Activated CD4-positive, alpha-beta T cell treated with anti-CD3 and anti-CD28 coated beads, Interleukin-2, amount 10 ng/mL, durations not matched to agents 7 days and 5 days (primary cell): ENCODE data around the gene PHETA1. TPM values are rescaled to one million over a fixed set of nuclear protein-coding genes. Genes with fewer than 3 reads are reported as not detected.
"Not testable (repeated sequence)": the region's sequence is repeated elsewhere in the genome, so short reads cannot be mapped to it uniquely, and the experiment has no call there.

Experiments
- CTCF ChIA-PET: fragments of 350-600 bp; sonication (Branson Sonifier 250); formaldehyde crosslinking; loops from one replicate; lab custom pipeline; 2021; ENCODE audit warnings: antibody characterized with exemption; lab: Charles Lee
- POLR2A ChIA-PET: fragments of 350-600 bp; sonication (Branson Sonifier 250); formaldehyde crosslinking; loops from one replicate; lab custom pipeline; 2021; ENCODE audit warnings: antibody characterized with exemption; lab: Charles Lee
- DNase-seq: peaks from one replicate; pipeline ENCODE4 v3.0.0-alpha.2; 2020
- H3K27ac Mint-ChIP-seq: one replicate; pipeline ENCODE4 v1.8.0; 2021; ENCODE audit warnings: mild to moderate bottlenecking, moderate library complexity, mixed read lengths
- H3K27me3 Mint-ChIP-seq: one replicate; pipeline ENCODE4 v1.8.0; 2021; ENCODE audit warnings: mixed read lengths
- H3K36me3 Mint-ChIP-seq: one replicate; pipeline ENCODE4 v1.8.0; 2021; ENCODE audit warnings: low read depth, mixed read lengths
- H3K4me1 Mint-ChIP-seq: one replicate; pipeline ENCODE4 v1.8.0; 2021; ENCODE audit warnings: mixed read lengths
- H3K4me3 Mint-ChIP-seq: one replicate; pipeline ENCODE4 v1.8.0; 2021; ENCODE audit warnings: mild to moderate bottlenecking, moderate library complexity, mixed read lengths
- H3K9me3 Mint-ChIP-seq: one replicate; pipeline ENCODE4 v1.8.0; 2021; ENCODE audit warnings: mixed read lengths
- total RNA-seq, 2 experiments: library from RNA; stranded (reverse); gene quantifications; one replicate each; pipeline ENCODE4 v1.2.3, GENCODE V29; 2021

PHETA1 gene
- total RNA-seq, 2 experiments from 2014 or later, result 0.69 to 0.97 TPM

DNA sequence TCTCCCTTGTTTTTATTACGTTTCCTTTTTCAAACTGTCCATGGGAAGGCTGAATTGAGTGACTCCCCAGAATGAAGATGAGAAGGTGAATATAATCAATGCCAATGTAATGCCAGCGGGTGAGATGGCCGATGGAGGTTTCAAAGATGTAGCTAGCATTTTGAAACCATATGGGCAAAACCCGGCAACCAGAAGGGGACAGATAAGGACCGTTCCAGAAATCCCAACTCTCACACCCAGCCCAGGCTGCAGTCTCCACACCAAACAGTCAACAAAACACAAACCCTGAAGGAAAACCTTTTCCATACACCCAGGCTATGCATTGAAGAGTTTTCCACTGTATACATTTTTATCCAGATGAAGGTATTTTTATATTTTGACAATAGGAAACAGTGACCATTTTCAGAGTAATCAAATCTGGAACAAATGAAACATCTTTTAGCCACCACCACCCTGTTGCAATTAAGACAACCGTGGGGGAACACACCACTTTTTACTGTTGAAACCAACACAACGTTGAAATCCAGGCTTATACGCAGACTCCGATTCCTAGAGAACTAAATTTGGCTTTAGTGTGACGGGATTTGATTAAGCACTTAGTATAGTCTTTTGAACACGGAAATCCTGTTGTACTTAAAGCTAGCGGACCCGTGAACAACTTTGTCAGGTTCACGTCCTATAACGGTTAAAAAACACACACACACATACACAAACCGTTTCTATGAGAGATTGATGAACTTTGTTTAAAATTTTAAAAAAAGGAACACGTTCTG, 19.0 kb downstream of the PHETA1 start:
- CTCF ChIA-PET, result interaction anchor here (0.6 kb wide), 1 partner anchor 706 kb away, joined by 3 read pairs; no protein-coding TSS in a partner anchor
- Mint-ChIP-seq H3K4me1 (no peaks in the 10 kb centered on the region), H3K27me3 (no peaks in the 10 kb centered on the region), H3K27ac (no peak overlapping the region), H3K4me3 (no peak overlapping the region), H3K9me3 (peaks cover 10% of the 10 kb centered on the region), H3K36me3 (no peaks in the 10 kb centered on the region)
- POLR2A ChIA-PET, result no interaction called here
- DNase-seq, result no peak

DNA sequence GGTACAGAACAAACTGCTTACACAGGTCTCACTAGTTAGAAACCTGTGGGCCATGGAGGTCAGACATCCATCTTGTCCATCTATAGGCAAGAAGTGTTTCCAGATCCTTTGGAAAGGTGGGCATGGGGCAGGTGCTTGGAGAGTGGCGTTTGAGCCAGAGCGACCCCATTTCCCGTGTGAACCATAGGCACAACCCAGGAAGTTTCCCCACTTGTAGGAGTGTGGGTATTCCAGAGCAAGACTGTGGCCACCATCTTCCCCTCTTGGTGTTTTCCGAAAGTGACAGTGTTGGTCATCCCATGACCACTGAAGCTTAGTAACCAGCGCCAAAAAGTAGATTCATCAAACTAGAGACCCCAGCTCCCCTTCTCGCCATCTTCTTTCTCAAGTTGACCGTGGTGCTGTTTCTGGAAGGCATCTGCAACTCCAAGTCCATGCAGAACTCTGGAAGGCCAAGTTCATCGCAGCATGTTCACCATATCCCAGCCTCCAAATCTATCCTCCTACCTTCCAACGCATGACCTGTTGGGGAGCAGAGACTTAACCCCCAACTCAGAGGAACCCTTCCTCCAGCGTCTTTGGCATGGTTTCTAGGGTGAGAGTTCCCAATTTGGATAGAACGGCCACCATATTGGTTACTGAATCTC, 19.7 kb downstream of the PHETA1 start:
- H3K27ac Mint-ChIP-seq, result no peak overlapping the region
- H3K36me3 Mint-ChIP-seq, result no peaks in the 10 kb centered on the region
- ChIA-PET POLR2A (no interaction called here), CTCF (no interaction called here)
- H3K4me3 Mint-ChIP-seq, result no peak overlapping the region
- H3K9me3 Mint-ChIP-seq, result peaks cover 10% of the 10 kb centered on the region
- H3K4me1 Mint-ChIP-seq, result no peaks in the 10 kb centered on the region
- no peak for DNase-seq
- H3K27me3 Mint-ChIP-seq, result no peaks in the 10 kb centered on the region

DNA sequence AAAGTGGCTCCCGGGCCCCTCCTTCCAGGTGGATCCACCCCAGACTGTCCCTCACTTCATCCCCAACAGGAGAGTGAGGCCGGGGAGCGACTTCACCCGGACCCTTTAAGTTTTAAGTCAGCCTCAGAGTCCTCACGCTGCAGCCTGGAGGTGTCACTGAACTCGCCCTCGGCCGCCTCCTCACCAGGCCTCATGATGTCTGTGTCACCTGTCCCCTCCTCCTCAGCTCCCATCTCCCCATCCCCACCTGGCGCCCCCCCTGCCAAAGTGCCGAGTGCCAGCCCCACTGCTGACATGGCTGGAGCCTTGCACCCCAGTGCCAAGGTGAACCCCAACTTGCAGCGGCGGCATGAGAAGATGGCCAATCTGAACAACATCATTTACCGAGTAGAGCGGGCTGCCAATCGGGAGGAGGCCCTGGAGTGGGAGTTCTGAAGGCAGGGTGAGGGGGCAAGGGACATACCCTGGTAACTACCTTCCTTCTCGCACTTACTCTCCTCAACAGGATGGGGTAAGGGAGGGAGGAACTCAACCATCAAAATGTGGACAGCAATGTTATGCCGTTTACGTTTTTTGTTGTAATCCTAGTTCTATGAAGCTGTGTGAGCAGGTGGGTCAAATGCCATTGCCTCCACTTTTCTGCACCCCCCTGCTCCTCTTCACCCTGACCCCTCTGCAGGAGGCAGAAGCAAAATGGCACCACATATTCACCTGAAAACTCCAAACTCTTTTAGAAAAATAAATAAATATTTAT, 20.8 kb downstream of the PHETA1 start:
- POLR2A ChIA-PET, result no interaction called here
- Mint-ChIP-seq H3K27me3 (no peaks in the 10 kb centered on the region), H3K36me3 (no peaks in the 10 kb centered on the region), H3K4me1 (no peaks in the 10 kb centered on the region), H3K9me3 (peaks cover 10% of the 10 kb centered on the region), H3K27ac (no peak overlapping the region), H3K4me3 (no peak overlapping the region)
- CTCF ChIA-PET, result no interaction called here
- no peak for DNase-seq

DNA sequence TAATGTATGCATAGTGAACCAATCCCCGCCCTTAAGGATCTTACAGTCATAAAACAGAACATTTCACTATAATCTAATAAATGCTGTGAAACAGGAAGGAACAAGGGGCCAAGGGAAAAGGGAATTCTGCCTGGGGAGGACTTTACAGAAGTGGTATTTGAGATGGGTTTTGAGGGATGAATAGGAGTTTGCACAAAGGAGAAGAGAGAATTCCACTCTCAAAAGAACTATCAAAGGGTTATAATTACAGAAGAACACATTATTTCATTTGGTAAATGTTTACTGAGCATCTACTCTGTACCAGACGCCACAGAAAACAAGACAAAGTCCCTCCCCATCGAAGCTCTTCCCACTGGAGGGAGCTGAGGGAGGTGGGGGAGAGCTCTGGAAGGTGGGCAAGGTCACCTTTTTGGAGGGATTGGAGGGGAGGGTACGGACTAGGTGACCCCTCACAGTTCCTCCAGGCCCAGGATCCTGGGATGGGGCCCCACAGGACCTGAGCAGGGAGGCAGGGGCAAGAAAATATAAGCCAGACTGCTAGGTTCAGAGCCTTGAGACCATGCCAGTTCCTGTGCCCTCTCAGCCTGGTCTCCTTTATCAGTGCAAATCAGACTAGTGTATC, 24.5 kb downstream of the PHETA1 start:
- ChIA-PET CTCF (no interaction called here), POLR2A (no interaction called here)
- Mint-ChIP-seq H3K9me3 (peaks cover 10% of the 10 kb centered on the region), H3K4me1 (no peaks in the 10 kb centered on the region), H3K36me3 (no peaks in the 10 kb centered on the region), H3K27ac (no peak overlapping the region), H3K4me3 (no peak overlapping the region), H3K27me3 (no peaks in the 10 kb centered on the region)
- no peak for DNase-seq

DNA sequence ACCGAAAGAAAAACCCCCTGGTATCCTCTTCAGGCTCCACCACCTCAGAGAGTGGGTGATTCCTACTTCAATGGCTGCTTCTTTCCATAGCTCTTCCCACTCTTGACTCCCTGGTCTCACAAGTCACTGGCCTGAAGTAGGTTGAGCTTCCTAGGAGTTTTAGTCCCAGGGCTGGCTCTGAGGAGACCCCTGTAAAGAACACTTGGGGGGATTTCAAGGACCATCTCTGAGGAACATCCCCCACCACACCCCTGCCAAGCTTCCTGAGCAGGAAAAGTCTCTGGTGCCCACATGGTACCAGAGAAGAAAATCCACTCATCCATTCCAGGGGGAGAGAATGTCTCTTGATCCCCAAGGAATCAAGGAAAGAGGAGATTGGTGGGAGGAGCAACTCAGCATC, 25.7 kb downstream of the PHETA1 start:
- no peak overlapping the region for H3K27ac Mint-ChIP-seq
- H3K4me1 Mint-ChIP-seq, result no peaks in the 10 kb centered on the region
- H3K27me3 Mint-ChIP-seq, result no peaks in the 10 kb centered on the region
- POLR2A ChIA-PET, result no interaction called here
- no peak overlapping the region for H3K4me3 Mint-ChIP-seq
- no peaks in the 10 kb centered on the region for H3K36me3 Mint-ChIP-seq
- CTCF ChIA-PET, result interaction anchor here (1.1 to 1.6 kb wide), 2 partner anchors 11 to 17 kb away, joined by 3 to 4 read pairs; no protein-coding TSS in a partner anchor
- no peak for DNase-seq
- peaks cover 3% of the 10 kb centered on the region for H3K9me3 Mint-ChIP-seq

DNA sequence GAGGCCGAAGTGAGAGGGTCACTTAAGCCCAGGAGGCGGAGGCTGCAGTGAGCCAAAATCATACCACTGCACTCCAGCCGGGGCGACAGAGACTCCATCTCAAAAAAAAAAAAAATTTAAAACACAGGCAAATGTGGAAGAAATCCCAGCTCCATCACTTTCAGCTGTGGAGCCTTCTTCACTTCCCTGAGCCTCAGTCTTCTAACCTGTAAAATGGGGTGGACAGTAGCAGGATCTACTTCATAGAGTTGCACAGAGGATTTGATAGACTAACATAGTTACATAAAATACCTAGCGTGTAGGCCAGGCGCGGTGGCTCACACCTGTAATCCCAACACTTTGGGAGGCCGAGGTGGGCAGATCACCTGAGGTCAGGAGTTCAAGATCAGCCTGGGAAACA, 26.5 kb downstream of the PHETA1 start:
- Mint-ChIP-seq H3K4me3 (no peak overlapping the region), H3K36me3 (no peaks in the 10 kb centered on the region), H3K4me1 (no peaks in the 10 kb centered on the region), H3K9me3 (peaks cover 3% of the 10 kb centered on the region), H3K27ac (no peak overlapping the region), H3K27me3 (no peaks in the 10 kb centered on the region)
- POLR2A ChIA-PET, result interaction anchor here (0.6 kb wide), 1 partner anchor 1778 kb away, joined by 5 read pairs; no protein-coding TSS in a partner anchor
- CTCF ChIA-PET, result interaction anchor here (0.6 to 1.6 kb wide), 3 partner anchors 18 to 661 kb away, joined by 3 to 4 read pairs (median 3); partner anchors contain the start of gene ACAD10
- DNase-seq, result no peak

DNA sequence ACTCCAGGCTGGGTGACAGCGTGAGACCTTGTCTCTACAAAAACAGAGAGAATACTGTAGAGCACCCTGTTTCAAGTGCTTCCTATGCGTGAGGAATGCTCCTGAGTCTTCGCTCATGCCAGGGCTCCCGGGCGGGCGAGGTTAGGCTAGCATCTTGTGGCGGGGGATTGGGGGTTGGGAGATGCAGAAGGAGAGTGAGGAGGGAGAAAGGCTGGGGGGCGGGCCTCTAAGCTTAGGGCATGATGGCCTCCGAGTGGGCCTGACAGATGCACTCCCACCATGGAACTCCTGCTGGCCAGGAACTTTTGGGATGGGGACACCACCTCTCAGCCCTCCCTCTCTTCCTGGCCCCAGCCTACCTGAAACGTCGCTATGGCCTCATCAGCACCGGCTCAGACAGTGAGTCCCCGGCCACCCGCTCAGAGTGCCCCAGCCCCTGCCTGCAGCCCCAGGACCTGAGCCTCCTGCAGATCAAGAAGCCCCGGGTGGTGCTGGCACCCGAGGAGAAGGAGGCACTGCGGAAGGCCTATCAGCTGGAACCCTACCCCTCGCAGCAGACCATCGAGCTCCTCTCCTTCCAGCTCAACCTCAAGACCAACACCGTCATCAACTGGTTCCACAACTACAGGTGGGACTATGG, 27.3 kb downstream of the PHETA1 start:
- Mint-ChIP-seq H3K27ac (no peak overlapping the region), H3K27me3 (no peaks in the 10 kb centered on the region), H3K4me3 (no peak overlapping the region), H3K4me1 (no peaks in the 10 kb centered on the region), H3K9me3 (no peaks in the 10 kb centered on the region), H3K36me3 (no peaks in the 10 kb centered on the region)
- no peak for DNase-seq
- ChIA-PET POLR2A (no interaction called here), CTCF (interaction anchor here (1.0 kb wide), 1 partner anchor 345 kb away, joined by 4 read pairs; the partner anchor contains the start of gene ACAD10)

DNA sequence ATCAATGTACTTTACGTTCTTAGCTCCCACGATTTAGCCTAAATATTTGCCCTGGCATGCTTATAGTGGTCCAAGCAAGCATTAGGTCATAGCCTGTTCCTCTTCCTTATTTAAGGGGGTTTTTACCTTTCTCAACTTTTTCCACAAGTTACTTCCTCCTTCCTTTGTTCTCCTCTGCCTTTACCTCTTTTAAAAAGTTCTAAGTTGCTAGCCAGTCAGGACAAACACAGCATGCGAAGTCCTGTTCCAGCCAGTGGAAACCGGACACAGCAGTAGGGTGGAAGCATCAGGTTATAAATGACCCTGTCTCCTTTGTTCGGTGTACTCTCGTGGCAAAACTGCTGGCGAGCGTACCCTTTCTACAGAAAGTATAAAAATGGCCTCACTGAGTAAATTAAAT, 28.2 kb downstream of the PHETA1 start:
- H3K27me3 Mint-ChIP-seq, DNase-seq, H3K9me3 Mint-ChIP-seq, POLR2A ChIA-PET, H3K27ac Mint-ChIP-seq, H3K4me3 Mint-ChIP-seq, H3K36me3 Mint-ChIP-seq, H3K4me1 Mint-ChIP-seq: not testable (repeated sequence)
- CTCF ChIA-PET, result interaction anchor here (0.9 kb wide), 1 partner anchor 10 kb away, joined by 3 read pairs; no protein-coding TSS in a partner anchor

DNA sequence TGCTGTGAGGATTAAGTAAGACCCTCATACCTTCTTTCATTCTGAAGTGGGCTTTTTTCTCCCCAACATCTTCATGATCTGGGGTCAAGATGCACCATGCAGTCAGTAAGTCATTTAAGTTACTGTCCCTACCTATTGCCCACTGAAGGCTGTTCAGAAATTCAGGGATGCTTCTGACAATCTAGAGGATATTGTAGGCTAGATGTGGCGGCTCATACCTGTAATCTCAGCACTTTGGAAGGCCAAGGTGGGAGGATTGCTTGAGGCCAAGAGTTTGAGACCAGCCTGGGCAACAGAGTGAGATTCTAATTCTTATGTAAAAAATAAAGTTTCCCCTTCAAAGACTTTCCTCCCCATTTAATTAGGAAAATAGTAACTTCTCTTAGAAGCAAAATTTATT, 28.7 kb downstream of the PHETA1 start:
- no peak for DNase-seq
- ChIA-PET CTCF (interaction anchor here (0.9 kb wide), 1 partner anchor 9 kb away, joined by 3 read pairs; no protein-coding TSS in a partner anchor), POLR2A (no interaction called here)
- H3K9me3 Mint-ChIP-seq, result no peaks in the 10 kb centered on the region
- H3K36me3 Mint-ChIP-seq, result no peaks in the 10 kb centered on the region
- H3K27ac Mint-ChIP-seq, result no peak overlapping the region
- no peaks in the 10 kb centered on the region for H3K4me1 Mint-ChIP-seq
- no peaks in the 10 kb centered on the region for H3K27me3 Mint-ChIP-seq
- H3K4me3 Mint-ChIP-seq, result no peak overlapping the region

DNA sequence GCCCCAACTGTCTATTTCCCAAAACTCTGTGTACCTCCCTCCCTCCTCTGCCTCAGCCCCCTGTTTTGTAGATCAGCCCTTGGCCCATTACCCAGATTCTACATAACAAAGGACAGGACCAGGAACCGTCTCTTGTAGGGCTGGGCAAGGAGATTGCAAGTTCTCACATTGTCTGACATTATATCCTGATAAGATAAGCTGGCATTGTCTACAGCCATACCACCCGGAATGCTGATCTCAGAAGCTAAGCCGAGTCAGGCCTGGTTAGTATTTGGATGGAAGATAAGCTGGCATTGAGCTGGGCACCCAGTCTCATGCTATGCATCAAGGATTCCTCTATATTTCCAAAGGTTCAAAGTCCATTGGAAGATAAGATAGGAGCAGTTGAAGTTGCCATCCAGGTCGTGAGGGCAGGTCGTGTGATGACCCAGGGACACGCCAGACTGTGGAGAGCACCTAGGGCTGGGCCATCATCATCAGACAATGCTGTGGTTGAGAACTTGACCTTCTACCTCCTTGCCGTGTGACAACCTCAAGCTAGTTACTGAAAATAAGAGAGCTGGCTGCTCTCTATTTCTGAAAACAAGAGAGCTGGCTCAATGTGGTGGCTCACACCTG, 29.5 kb downstream of the PHETA1 start:
- ChIA-PET POLR2A (no interaction called here), CTCF (interaction anchor here (0.9 kb wide), 1 partner anchor 9 kb away, joined by 3 read pairs; no protein-coding TSS in a partner anchor)
- Mint-ChIP-seq H3K4me3 (no peak overlapping the region), H3K27me3 (no peaks in the 10 kb centered on the region), H3K36me3 (no peaks in the 10 kb centered on the region), H3K27ac (no peak overlapping the region), H3K4me1 (no peaks in the 10 kb centered on the region), H3K9me3 (no peaks in the 10 kb centered on the region)
- DNase-seq, result no peak

DNA sequence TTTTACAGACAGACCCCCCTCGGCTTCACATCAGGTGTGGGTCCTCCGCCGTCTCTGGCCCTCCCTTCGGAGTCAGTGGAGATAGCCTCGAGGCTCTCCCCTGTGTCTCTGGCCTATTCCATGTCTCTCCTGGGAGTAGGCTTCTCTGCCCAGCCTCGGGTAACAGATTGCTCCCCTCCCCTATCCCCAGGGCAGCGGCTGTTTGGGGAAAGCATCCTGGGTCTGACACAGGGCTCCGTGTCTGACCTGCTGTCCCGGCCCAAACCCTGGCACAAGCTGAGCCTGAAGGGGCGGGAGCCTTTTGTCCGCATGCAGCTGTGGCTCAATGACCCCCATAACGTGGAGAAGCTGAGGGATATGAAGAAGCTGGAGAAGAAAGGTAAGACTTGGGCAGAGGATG, 30.8 kb downstream of the PHETA1 start:
- ChIA-PET POLR2A (no interaction called here), CTCF (no interaction called here)
- no peaks in the 10 kb centered on the region for H3K36me3 Mint-ChIP-seq
- no peaks in the 10 kb centered on the region for H3K9me3 Mint-ChIP-seq
- no peak overlapping the region for H3K4me3 Mint-ChIP-seq
- peaks cover 3% of the 10 kb centered on the region for H3K27me3 Mint-ChIP-seq
- no peaks in the 10 kb centered on the region for H3K4me1 Mint-ChIP-seq
- DNase-seq, result no peak
- no peak overlapping the region for H3K27ac Mint-ChIP-seq

DNA sequence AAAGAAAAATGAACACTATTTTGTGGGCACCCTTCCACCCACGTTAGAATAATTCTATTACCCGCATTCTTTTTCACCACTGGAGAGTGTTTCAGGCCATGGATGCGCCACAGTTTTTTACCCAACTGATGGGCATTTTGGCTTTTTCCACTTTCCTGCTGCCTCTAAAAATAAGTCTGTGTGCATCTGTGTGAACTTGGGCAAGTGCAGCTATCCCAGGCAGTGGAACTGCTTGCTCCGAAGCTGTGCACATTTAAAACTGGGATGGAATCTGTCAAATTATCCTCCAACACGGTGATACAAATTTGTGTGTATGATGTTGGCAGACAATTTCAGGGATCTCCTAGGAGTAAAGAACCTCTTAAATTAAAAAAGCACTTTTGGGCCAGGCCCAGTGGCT, 31.5 kb downstream of the PHETA1 start:
- Mint-ChIP-seq H3K27me3 (peaks cover 3% of the 10 kb centered on the region), H3K4me1 (no peaks in the 10 kb centered on the region), H3K36me3 (no peaks in the 10 kb centered on the region), H3K27ac (no peak overlapping the region), H3K9me3 (no peaks in the 10 kb centered on the region), H3K4me3 (no peak overlapping the region)
- CTCF ChIA-PET, result interaction anchor here (0.5 kb wide), 1 partner anchor 1136 kb away, joined by 3 read pairs; no protein-coding TSS in a partner anchor
- POLR2A ChIA-PET, result no interaction called here
- DNase-seq, result no peak
